ENCODE measurements around the gene SMIM35. TPM values are rescaled to one million over a fixed set of nuclear protein-coding genes. Genes with fewer than 3 reads are reported as not detected.

The SMIM35 gene
- total RNA-seq, 2 experiments from 2014 or later = not detected

- Mint-ChIP-seq H3K4me3 (no peak overlapping the region), H3K27ac (no peak overlapping the region), H3K27me3 (peaks cover 5% of the 10 kb centered on the region), H3K9me3 (no peaks in the 10 kb centered on the region), H3K4me1 (no peaks in the 10 kb centered on the region), H3K36me3 (no peaks in the 10 kb centered on the region)
- DNase-seq = no peak
Measured at GRCh38 chr11:118059246-118059940, 27.4 kb downstream of the SMIM35 start.

GRCh38 chr11:118058311-118059245 is 28.2 kb downstream of the SMIM35 start:
- Mint-ChIP-seq H3K36me3 (no peaks in the 10 kb centered on the region), H3K9me3 (no peaks in the 10 kb centered on the region), H3K27me3 (peaks cover 5% of the 10 kb centered on the region), H3K4me1 (no peaks in the 10 kb centered on the region), H3K4me3 (no peak overlapping the region), H3K27ac (no peak overlapping the region)
- DNase-seq = no peak

GRCh38 chr11:118057251-118058145 is 29.3 kb downstream of the SMIM35 start:
- H3K4me1 Mint-ChIP-seq = peaks cover 8% of the 10 kb centered on the region
- no peak overlapping the region for H3K27ac Mint-ChIP-seq
- DNase-seq = no peak
- no peaks in the 10 kb centered on the region for H3K9me3 Mint-ChIP-seq
- H3K36me3 Mint-ChIP-seq = no peaks in the 10 kb centered on the region
- peaks cover 5% of the 10 kb centered on the region for H3K27me3 Mint-ChIP-seq
- H3K4me3 Mint-ChIP-seq = no peak overlapping the region

GRCh38 chr11:118056806-118057205 is 30.0 kb downstream of the SMIM35 start:
- peaks cover 5% of the 10 kb centered on the region for H3K27me3 Mint-ChIP-seq
- H3K36me3 Mint-ChIP-seq = no peaks in the 10 kb centered on the region
- H3K9me3 Mint-ChIP-seq = no peaks in the 10 kb centered on the region
- no peak overlapping the region for H3K27ac Mint-ChIP-seq
- no peak for DNase-seq
- H3K4me3 Mint-ChIP-seq = no peak overlapping the region
- peaks cover 15% of the 10 kb centered on the region for H3K4me1 Mint-ChIP-seq

GRCh38 chr11:118055966-118056365 is 30.8 kb downstream of the SMIM35 start:
- Mint-ChIP-seq H3K36me3 (no peaks in the 10 kb centered on the region), H3K9me3 (no peaks in the 10 kb centered on the region), H3K27ac (no peak overlapping the region), H3K4me1 (peaks cover 23% of the 10 kb centered on the region), H3K27me3 (peaks cover 5% of the 10 kb centered on the region), H3K4me3 (no peak overlapping the region)
- DNase-seq = no peak

- H3K36me3 Mint-ChIP-seq = no peaks in the 10 kb centered on the region
- H3K4me3 Mint-ChIP-seq = no peak overlapping the region
Measured at GRCh38 chr11:118054712-118055640, 31.8 kb downstream of the SMIM35 start.

GRCh38 chr11:118052581-118053206 is 34.1 kb downstream of the SMIM35 start:
- Mint-ChIP-seq H3K27ac (peak overlapping the region; percentile 68), H3K36me3 (no peaks in the 10 kb centered on the region), H3K4me3 (no peak overlapping the region), H3K4me1 (peaks cover 44% of the 10 kb centered on the region), H3K27me3 (peaks cover 5% of the 10 kb centered on the region), H3K9me3 (no peaks in the 10 kb centered on the region)
- DNase-seq = no peak

More at GRCh38 chr11:118054712-118055640, 31.8 kb downstream of the SMIM35 start:
- no peak overlapping the region for H3K27ac Mint-ChIP-seq
- peaks cover 32% of the 10 kb centered on the region for H3K4me1 Mint-ChIP-seq
- H3K27me3 Mint-ChIP-seq = peaks cover 5% of the 10 kb centered on the region
- DNase-seq = no peak
- no peaks in the 10 kb centered on the region for H3K9me3 Mint-ChIP-seq

GRCh38 chr11:118051611-118052461 is 34.9 kb downstream of the SMIM35 start:
- DNase-seq = peak; percentile 59
- H3K4me3 Mint-ChIP-seq = no peak overlapping the region
- no peaks in the 10 kb centered on the region for H3K36me3 Mint-ChIP-seq
- H3K27me3 Mint-ChIP-seq = no peaks in the 10 kb centered on the region
- peaks cover 51% of the 10 kb centered on the region for H3K4me1 Mint-ChIP-seq
- H3K27ac Mint-ChIP-seq = peak overlapping the region; percentile 86
- H3K9me3 Mint-ChIP-seq = no peaks in the 10 kb centered on the region

- DNase-seq = no peak
- Mint-ChIP-seq H3K36me3 (no peaks in the 10 kb centered on the region), H3K9me3 (no peaks in the 10 kb centered on the region), H3K27me3 (no peaks in the 10 kb centered on the region), H3K4me3 (no peak overlapping the region), H3K4me1 (peaks cover 58% of the 10 kb centered on the region), H3K27ac (peak overlapping the region; percentile 86)
Measured at GRCh38 chr11:118051136-118051610, 35.6 kb downstream of the SMIM35 start.

- H3K9me3 Mint-ChIP-seq = no peaks in the 10 kb centered on the region
Measured at GRCh38 chr11:118050208-118050891, 36.4 kb downstream of the SMIM35 start.

GRCh38 chr11:118049771-118050170 is 37.0 kb downstream of the SMIM35 start:
- H3K27ac Mint-ChIP-seq = no peak overlapping the region
- no peaks in the 10 kb centered on the region for H3K9me3 Mint-ChIP-seq
- DNase-seq = no peak
- no peak overlapping the region for H3K4me3 Mint-ChIP-seq
- H3K4me1 Mint-ChIP-seq = peaks cover 70% of the 10 kb centered on the region
- no peaks in the 10 kb centered on the region for H3K27me3 Mint-ChIP-seq
- H3K36me3 Mint-ChIP-seq = no peaks in the 10 kb centered on the region

More at GRCh38 chr11:118050208-118050891, 36.4 kb downstream of the SMIM35 start:
- Mint-ChIP-seq H3K4me1 (peaks cover 65% of the 10 kb centered on the region), H3K27me3 (no peaks in the 10 kb centered on the region), H3K4me3 (no peak overlapping the region), H3K36me3 (no peaks in the 10 kb centered on the region), H3K27ac (no peak overlapping the region)
- no peak for DNase-seq
